SK-N-SH (cell line): ENCODE measurements around the gene ZNF266. TPM values are rescaled to one million over a fixed set of nuclear protein-coding genes. Genes with fewer than 3 reads are reported as not detected.

Experiments used
- CTCF ChIA-PET: fragments of 300-600, 350-600 bp; formaldehyde crosslinking; extraction: SDS; loops from one replicate; lab custom pipeline; 2021; lab: Yijun Ruan, JAX
- POLR2A ChIA-PET: fragments of 350-600 bp; sonication (Branson Sonifier 250); formaldehyde crosslinking; extraction: SDS; loops from one replicate; lab custom pipeline; 2020; ENCODE audit warnings: antibody characterized with exemption, inconsistent platforms; lab: Yijun Ruan, JAX
- DNase-seq: peaks from one replicate; pipeline ENCODE4 v3.0.0; 2012
- H2AFZ ChIP-seq: fragments of 200-600 bp; sonication (generic); 2 replicates; pipeline ENCODE4 v1.8.1; 2016; ENCODE audit warnings: antibody characterized with exemption, mild to moderate bottlenecking, low read depth
- H3F3A ChIP-seq: fragments of 200-600 bp; sonication (generic); replicated peaks from 2 replicates; pipeline ENCODE3; 2016; ENCODE audit warnings: antibody characterized with exemption, mild to moderate bottlenecking; ENCODE audit not compliant: insufficient read depth
- H3K27ac ChIP-seq, 2 experiments: fragments of 200-500 bp in 1 of 2; fragments of 200-600 bp in 1 of 2; sonication (Bioruptor generic) in 1 of 2; sonication (generic), shearing (Covaris generic) in 1 of 2; 2 replicates each; pipeline versions ENCODE4 v1.5.1 to v1.6.1; 2014 to 2016; ENCODE audit warnings: low read depth in 2 of 2, inconsistent platforms in 1 of 2, low read length in 1 of 2, mild to moderate bottlenecking in 1 of 2, mixed read lengths in 1 of 2
- H3K27me3 ChIP-seq: fragments of 200-600 bp; sonication (generic), shearing (Covaris generic); 2 replicates; pipeline ENCODE4 v1.6.1; 2016; ENCODE audit warnings: mixed run types; ENCODE audit not compliant: insufficient read depth
- H3K36me3 ChIP-seq, 2 experiments: fragments of 200-500 bp in 1 of 2; fragments of 200-600 bp in 1 of 2; sonication (Bioruptor generic) in 1 of 2; sonication (generic) in 1 of 2; replicated peaks in 1 of 2; 2 replicates each; pipeline versions ENCODE3 to v1.5.1; 2014 to 2016; ENCODE audit warnings: low read length in 1 of 2, mild to moderate bottlenecking in 1 of 2; ENCODE audit not compliant: insufficient read depth in 2 of 2, control insufficient read depth in 1 of 2
- H3K4me1 ChIP-seq, 2 experiments: fragments of 200-500 bp in 1 of 2; fragments of 200-600 bp in 1 of 2; sonication (Bioruptor generic) in 1 of 2; sonication (generic), shearing (Covaris generic) in 1 of 2; 2 replicates each; pipeline versions ENCODE4 v1.5.1 to v1.6.1; 2014 to 2016; ENCODE audit warnings: low read depth in 1 of 2, low read length in 1 of 2, mixed run types in 1 of 2; ENCODE audit not compliant: insufficient read depth in 2 of 2, control insufficient read depth in 1 of 2
- H3K4me2 ChIP-seq: fragments of 200-600 bp; sonication (generic), shearing (Covaris generic); 2 replicates; pipeline ENCODE4 v1.6.1; 2017; ENCODE audit warnings: mixed run types
- H3K4me3 ChIP-seq, 2 experiments: fragments of 200-500 bp in 1 of 2; fragments of 200-600 bp in 1 of 2; sonication (Bioruptor generic) in 1 of 2; sonication (generic), shearing (Covaris generic) in 1 of 2; 2 replicates each; pipeline versions ENCODE4 v1.5.1 to v1.8.1; 2014 to 2016; ENCODE audit warnings: low read depth in 2 of 2, inconsistent platforms in 1 of 2, low read length in 1 of 2, mild to moderate bottlenecking in 1 of 2, mixed read lengths in 1 of 2, moderate library complexity in 1 of 2
- H3K79me2 ChIP-seq: fragments of 200-600 bp; sonication (generic); 2 replicates; pipeline ENCODE4 v1.8.1; 2017; ENCODE audit warnings: mild to moderate bottlenecking; ENCODE audit not compliant: insufficient read depth
- H3K9ac ChIP-seq: fragments of 200-600 bp; sonication (generic); 2 replicates; pipeline ENCODE4 v1.6.1; 2017; ENCODE audit warnings: mixed run types
- H3K9me2 ChIP-seq: fragments of 200-600 bp; sonication (generic); 2 replicates; pipeline ENCODE4 v1.6.1; 2017; ENCODE audit warnings: mixed run types
- H3K9me3 ChIP-seq: fragments of 200-600 bp; sonication (generic); 2 replicates; pipeline ENCODE4 v1.6.1; 2017; ENCODE audit warnings: mixed run types, mild to moderate bottlenecking, moderate library complexity
- H4K20me1 ChIP-seq: fragments of 200-600 bp; sonication (generic); 2 replicates; pipeline ENCODE4 v1.6.1; 2017; ENCODE audit warnings: mild to moderate bottlenecking, mixed run types; ENCODE audit not compliant: insufficient read depth
- CTCF ChIP-seq: fragments of 200-600 bp; sonication (generic); IDR thresholded peaks from 2 replicates; pipeline ENCODE4 v1.6.1; 2017; ENCODE audit warnings: antibody characterized with exemption, mild to moderate bottlenecking, moderate library complexity
- ELF1 ChIP-seq: IDR thresholded peaks from 2 replicates; pipeline ENCODE4 v1.4.0; 2012
- EZH2phosphoT487 ChIP-seq: fragments of 200-600 bp; sonication (generic); IDR thresholded peaks from 2 replicates; pipeline ENCODE4 v1.6.1; 2017; ENCODE audit warnings: low read depth, mixed run types, mild to moderate bottlenecking, antibody characterized with exemption, moderate library complexity, borderline replicate concordance
- FOSL2 ChIP-seq: IDR thresholded peaks from 2 replicates; pipeline ENCODE4 v1.4.0; 2012; ENCODE audit warnings: low read depth, mild to moderate bottlenecking, moderate library complexity, borderline replicate concordance
- GABPA ChIP-seq: IDR thresholded peaks from 2 replicates; pipeline ENCODE4 v1.4.0; 2012; ENCODE audit warnings: low read depth, mild to moderate bottlenecking
- MEF2A ChIP-seq: IDR thresholded peaks from 2 replicates; pipeline ENCODE4 v1.4.0; 2012; ENCODE audit warnings: low read depth, borderline replicate concordance
- NFIC ChIP-seq: IDR thresholded peaks from 2 replicates; pipeline ENCODE4 v1.4.0; 2012; ENCODE audit warnings: borderline replicate concordance
- RCOR1 ChIP-seq: fragments of 150-350 bp; IDR thresholded peaks from 2 replicates; pipeline ENCODE4 v1.6.1; 2017; ENCODE audit warnings: antibody characterized with exemption, low read length
- SIN3A ChIP-seq: IDR thresholded peaks from 2 replicates; pipeline ENCODE4 v1.6.1; 2012; ENCODE audit warnings: low read depth, mild to moderate bottlenecking, low read length, moderate library complexity, borderline replicate concordance
- TAF1 ChIP-seq: IDR thresholded peaks from 2 replicates; pipeline ENCODE4 v1.6.1; 2012; ENCODE audit warnings: low read depth, mild to moderate bottlenecking, low read length, moderate library complexity, borderline replicate concordance
- USF2 ChIP-seq: fragments of 150-350 bp; IDR thresholded peaks from 2 replicates; pipeline ENCODE4 v1.6.1; 2017; ENCODE audit warnings: antibody characterized with exemption, low read length, low read depth, borderline replicate concordance
- YY1 ChIP-seq: IDR thresholded peaks from 2 replicates; pipeline ENCODE4 v1.4.0; 2012; ENCODE audit warnings: low read depth, mild to moderate bottlenecking
- ZBTB33 ChIP-seq: IDR thresholded peaks from 2 replicates; pipeline ENCODE4 v1.4.0; 2012; ENCODE audit warnings: low read depth, borderline replicate concordance
- WGBS: methylation state at CpG from one replicate; pipeline ENCODE4 v1.1.6; 2017; ENCODE audit warnings: low lambda C conversion rate; 5-methylcytosine and 5-hydroxymethylcytosine counted together
- polyA plus RNA-seq, 3 experiments: library from polyadenylated mRNA; depleted of rRNA; stranded (reverse); fragments of >200 nt; gene quantifications; 2 replicates each; pipeline ENCODE4 v1.2.3, GENCODE V29; 2012

The ZNF266 gene
- polyA plus RNA-seq, 1 of the 3 experiments (the other 2 are of a cell fraction), result 11.1 TPM

DNA sequence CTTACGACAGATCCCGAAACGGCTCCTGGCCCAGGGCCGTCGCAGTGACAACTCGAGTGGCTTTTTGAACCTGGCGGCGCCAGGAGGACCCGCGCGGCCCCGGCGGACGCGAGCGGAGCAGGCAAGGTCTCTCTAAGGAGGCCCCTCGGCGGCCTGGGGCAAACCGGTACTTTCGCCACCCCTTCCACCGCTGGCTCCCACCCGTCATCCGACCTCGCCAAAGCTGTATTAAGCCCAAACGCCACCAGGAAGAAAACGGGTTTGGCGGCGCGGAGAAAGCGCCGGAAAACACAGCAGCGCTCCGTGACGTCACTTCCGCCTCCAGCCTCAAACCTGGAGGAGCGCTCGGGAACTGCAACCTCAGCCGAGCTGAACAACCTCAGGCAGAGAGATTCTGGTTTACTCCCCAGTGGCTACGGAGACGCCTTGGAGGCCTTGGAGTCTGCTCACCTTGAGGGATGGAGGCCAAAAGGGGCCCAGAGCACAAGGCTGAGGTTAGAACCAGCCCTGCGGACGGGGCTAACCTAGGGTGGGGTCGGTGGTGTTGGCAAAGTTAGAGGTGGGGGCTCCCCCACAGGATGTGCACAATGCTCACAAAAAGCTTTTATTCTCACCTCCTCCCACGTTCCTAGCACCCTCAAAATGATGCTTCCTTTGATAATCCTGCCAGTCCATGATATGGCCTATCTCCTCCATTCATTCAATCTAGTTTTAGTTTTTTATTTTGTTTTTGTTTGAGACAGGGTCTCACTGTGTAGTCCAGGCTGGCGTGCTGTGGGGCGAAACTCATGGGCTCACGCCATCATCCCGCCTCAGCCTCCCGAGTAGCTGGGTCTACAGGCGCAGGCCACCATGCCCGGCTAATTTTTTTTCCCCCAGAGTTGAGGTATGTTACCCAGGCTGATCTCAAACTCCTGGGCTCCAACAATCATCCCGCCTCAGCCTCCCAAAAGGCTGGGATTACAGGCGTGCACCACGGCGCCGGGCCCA is at the start of gene ZNF266 (continued):
- TF ChIP-seq TAF1 (peak; percentile 56; the same call in 1 of the 2 replicates), YY1 (peak; percentile 64; the same call in 1 of the 2 replicates), NFIC (no peak), ELF1 (peak; percentile 86), EZH2phosphoT487 (no peak), MEF2A (no peak)

- H3K9me3 ChIP-seq, result peaks cover 2% of the 10 kb centered on the region; the same call in 1 of the 2 replicates
- no peaks in the 10 kb centered on the region for H3K9me2 ChIP-seq
- no peak overlapping the region for H3K9ac ChIP-seq
- H2AFZ ChIP-seq, result no peak overlapping the region
- 17% methylated on average over 2 of the region's 2 CpGs for WGBS
- H3K4me1 ChIP-seq, result no peaks in the 10 kb centered on the region
- no peak overlapping the region for H3K4me2 ChIP-seq
- ChIA-PET CTCF (no interaction called here), POLR2A (no interaction called here)
- no peaks in the 10 kb centered on the region for H3K36me3 ChIP-seq
- H3K79me2 ChIP-seq, result no peaks in the 10 kb centered on the region
- no peak overlapping the region for H3K27ac ChIP-seq
- DNase-seq, result no peak
- no peaks in the 10 kb centered on the region for H4K20me1 ChIP-seq
- H3K4me3 ChIP-seq, result no peak overlapping the region
- no peaks in the 10 kb centered on the region for H3F3A ChIP-seq
- no peaks in the 10 kb centered on the region for H3K27me3 ChIP-seq
- no peak for TF ChIP-seq ELF1
- no peak for TF ChIP-seq SIN3A
- no peak for TF ChIP-seq GABPA
- no peak for TF ChIP-seq ZBTB33
- TF ChIP-seq RCOR1, result no peak
- TF ChIP-seq EZH2phosphoT487, result no peak
- no peak for TF ChIP-seq CTCF
- no peak for TF ChIP-seq YY1
- TF ChIP-seq USF2, result no peak
- TF ChIP-seq FOSL2, result no peak
These were observed 49.8 kb upstream of the ZNF266 start for GRCh38 chr19:9485140-9485539.
